ENCODE measurements around the gene CNTNAP5.

CNTNAP5 gene

GRCh38 chr2:124025171-124025580 is at the start of gene CNTNAP5:
TSS of gene CNTNAP5 (plus strand) at chr2:124025287. CDS start at chr2:124025651, 364 bp downstream.
- DNase-seq (ENCODE audit: low read depth in 2 of 2): no peak

GRCh38 chr2:123976054-123976648 is 48.9 kb upstream of the CNTNAP5 start:
- DNase-seq (ENCODE audit: low read depth in 2 of 2): no peak

GRCh38 chr2:123993728-123994323 is 31.3 kb upstream of the CNTNAP5 start:
- no peak for DNase-seq (ENCODE audit: low read depth in 2 of 2)

- no peak for DNase-seq (ENCODE audit: low read depth in 2 of 2)
Measured at GRCh38 chr2:123999681-124000080, 25.4 kb upstream of the CNTNAP5 start.

- no peak for DNase-seq (ENCODE audit: low read depth in 2 of 2)
Measured at GRCh38 chr2:124001696-124002430, 23.2 kb upstream of the CNTNAP5 start.

GRCh38 chr2:124018890-124019289 is 6.2 kb upstream of the CNTNAP5 start:
- DNase-seq (ENCODE audit: low read depth in 2 of 2): no peak

GRCh38 chr2:124024561-124025170 is 421 bp upstream of the CNTNAP5 start:
- DNase-seq (ENCODE audit: low read depth in 2 of 2): no peak

GRCh38 chr2:124025891-124026434 is 876 bp downstream of the CNTNAP5 start:
- no peak for DNase-seq (ENCODE audit: low read depth in 2 of 2)

- no peak for DNase-seq (ENCODE audit: low read depth in 2 of 2)
Measured at GRCh38 chr2:124026503-124026902, 1.4 kb downstream of the CNTNAP5 start.

GRCh38 chr2:124027182-124027581 is 2.1 kb downstream of the CNTNAP5 start:
- DNase-seq (ENCODE audit: low read depth in 2 of 2): no peak

- no peak for DNase-seq (ENCODE audit: low read depth in 2 of 2)
Measured at GRCh38 chr2:124032799-124033198, 7.7 kb downstream of the CNTNAP5 start.

GRCh38 chr2:124034265-124034664 is 9.2 kb downstream of the CNTNAP5 start:
- no peak for DNase-seq (ENCODE audit: low read depth in 2 of 2)

- DNase-seq (ENCODE audit: low read depth in 2 of 2): no peak
Measured at GRCh38 chr2:124035001-124035400, 9.9 kb downstream of the CNTNAP5 start.

GRCh38 chr2:124039032-124039431 is 13.9 kb downstream of the CNTNAP5 start:
- no peak for DNase-seq (ENCODE audit: low read depth in 2 of 2)

- no peak for DNase-seq (ENCODE audit: low read depth in 2 of 2)
Measured at GRCh38 chr2:124039762-124040291, 14.7 kb downstream of the CNTNAP5 start.

- no peak for DNase-seq (ENCODE audit: low read depth in 2 of 2)
Measured at GRCh38 chr2:124045894-124046293, 20.8 kb downstream of the CNTNAP5 start.

- DNase-seq (ENCODE audit: low read depth in 2 of 2): no peak
Measured at GRCh38 chr2:124046332-124046731, 21.2 kb downstream of the CNTNAP5 start.

- no peak for DNase-seq (ENCODE audit: low read depth in 2 of 2)
Measured at GRCh38 chr2:124048102-124048501, 23.0 kb downstream of the CNTNAP5 start.

GRCh38 chr2:124048664-124049063 is 23.6 kb downstream of the CNTNAP5 start:
- DNase-seq (ENCODE audit: low read depth in 2 of 2): no peak

- no peak for DNase-seq (ENCODE audit: low read depth in 2 of 2)
Measured at GRCh38 chr2:124049136-124049535, 24.0 kb downstream of the CNTNAP5 start.

- no peak for DNase-seq (ENCODE audit: low read depth in 2 of 2)
Measured at GRCh38 chr2:124050833-124051497, 25.9 kb downstream of the CNTNAP5 start.

- no peak for DNase-seq (ENCODE audit: low read depth in 2 of 2)
Measured at GRCh38 chr2:124053796-124054195, 28.7 kb downstream of the CNTNAP5 start.

Data from stimulated activated CD8-positive, alpha-beta memory T cell treated with anti-CD3 and anti-CD28 coated beads, Interleukin-15, amount 100 ng/mL, for 4 hours (primary cell).